Measurements from ENCODE around the gene OXCT1. TPM values are rescaled to one million over a fixed set of nuclear protein-coding genes. Genes with fewer than 3 reads are reported as not detected.

The OXCT1 gene
- total and polyA plus RNA-seq, 9 of the 15 experiments (the other 6 are each of a cell fraction or from before 2014, with no cell fraction given) = 24.7 to 61.2 (median 41.9) TPM

DNA sequence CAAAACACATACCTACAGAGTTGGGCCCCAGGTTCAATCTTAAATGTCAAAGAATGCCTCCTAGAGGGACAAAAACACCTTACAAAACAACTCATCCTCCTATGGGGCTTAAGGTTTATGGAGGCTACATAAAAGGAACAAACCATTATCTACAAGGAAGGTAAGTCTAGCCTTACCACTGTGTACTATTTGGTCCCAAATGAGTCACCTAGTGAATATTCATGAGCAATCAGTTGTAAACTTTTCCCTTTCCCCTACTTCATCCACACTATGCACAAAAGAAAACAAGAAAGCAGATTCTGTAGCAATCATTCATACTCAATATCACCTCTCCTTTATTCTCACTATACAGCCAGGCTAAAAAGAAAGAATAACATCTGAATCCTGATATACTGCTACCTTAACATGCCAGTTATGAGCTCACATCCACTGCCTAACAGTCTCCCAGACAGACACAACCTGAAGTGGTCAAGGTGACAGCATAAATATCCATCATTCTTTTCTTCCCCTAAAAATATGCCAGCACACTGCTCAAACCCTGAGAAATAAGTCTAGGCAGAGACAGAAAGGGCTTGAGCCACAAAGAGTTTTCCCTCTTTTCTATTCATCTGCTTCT, 6.2 kb downstream of the OXCT1 start (continued):
- TF ChIP-seq KAT7 (CRISPR knock-in tag; IDR thresholded peaks at IDR 0.05; ENCODE audit: borderline replicate concordance) (no peak), NRF1 (conservative IDR thresholded peaks at IDR 0.05 in 1 of 2, IDR thresholded peaks at IDR 0.05 in 1 of 2) (no peak), JUND (IDR thresholded peaks at IDR 0.05; ENCODE audit: borderline replicate concordance, low read depth, low read length) (peak; percentile 44; the same call in 1 of the 2 replicates), JUND (tag; IDR thresholded peaks at IDR 0.05; ENCODE audit: borderline replicate concordance, low read depth, low read length) (no peak), ETS2 (tag; IDR thresholded peaks at IDR 0.05; ENCODE audit: borderline replicate concordance, poor library complexity, severe bottlenecking) (no peak), FOSL1 (tag; conservative IDR thresholded peaks at IDR 0.05) (0 out of 2 replicates have a peak, but pooled peaks have one; percentile 18), KAT2B (IDR thresholded peaks at IDR 0.05; ENCODE audit: low read depth, low read length) (no peak), ID3 (CRISPR knock-in tag; IDR thresholded peaks at IDR 0.05) (no peak), ID3 (tag; IDR thresholded peaks at IDR 0.05) (no peak)
- TF ChIP-seq, protein P1, sequence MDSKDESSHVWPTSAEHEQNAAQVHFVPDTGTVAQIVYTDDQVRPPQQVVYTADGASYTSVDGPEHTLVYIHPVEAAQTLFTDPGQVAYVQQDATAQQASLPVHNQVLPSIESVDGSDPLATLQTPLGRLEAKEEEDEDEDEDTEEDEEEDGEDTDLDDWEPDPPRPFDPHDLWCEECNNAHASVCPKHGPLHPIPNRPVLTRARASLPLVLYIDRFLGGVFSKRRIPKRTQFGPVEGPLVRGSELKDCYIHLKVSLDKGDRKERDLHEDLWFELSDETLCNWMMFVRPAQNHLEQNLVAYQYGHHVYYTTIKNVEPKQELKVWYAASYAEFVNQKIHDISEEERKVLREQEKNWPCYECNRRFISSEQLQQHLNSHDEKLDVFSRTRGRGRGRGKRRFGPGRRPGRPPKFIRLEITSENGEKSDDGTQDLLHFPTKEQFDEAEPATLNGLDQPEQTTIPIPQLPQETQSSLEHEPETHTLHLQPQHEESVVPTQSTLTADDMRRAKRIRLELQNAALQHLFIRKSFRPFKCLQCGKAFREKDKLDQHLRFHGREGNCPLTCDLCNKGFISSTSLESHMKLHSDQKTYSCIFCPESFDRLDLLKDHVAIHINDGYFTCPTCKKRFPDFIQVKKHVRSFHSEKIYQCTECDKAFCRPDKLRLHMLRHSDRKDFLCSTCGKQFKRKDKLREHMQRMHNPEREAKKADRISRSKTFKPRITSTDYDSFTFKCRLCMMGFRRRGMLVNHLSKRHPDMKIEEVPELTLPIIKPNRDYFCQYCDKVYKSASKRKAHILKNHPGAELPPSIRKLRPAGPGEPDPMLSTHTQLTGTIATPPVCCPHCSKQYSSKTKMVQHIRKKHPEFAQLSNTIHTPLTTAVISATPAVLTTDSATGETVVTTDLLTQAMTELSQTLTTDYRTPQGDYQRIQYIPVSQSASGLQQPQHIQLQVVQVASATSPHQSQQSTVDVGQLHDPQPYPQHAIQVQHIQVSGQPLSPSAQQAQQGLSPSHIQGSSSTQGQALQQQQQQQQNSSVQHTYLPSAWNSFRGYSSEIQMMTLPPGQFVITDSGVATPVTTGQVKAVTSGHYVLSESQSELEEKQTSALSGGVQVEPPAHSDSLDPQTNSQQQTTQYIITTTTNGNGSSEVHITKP (IDR thresholded peaks at IDR 0.05; ENCODE audit: partially characterized antibody) = peak; percentile 97
- TF ChIP-seq, protein P2, sequence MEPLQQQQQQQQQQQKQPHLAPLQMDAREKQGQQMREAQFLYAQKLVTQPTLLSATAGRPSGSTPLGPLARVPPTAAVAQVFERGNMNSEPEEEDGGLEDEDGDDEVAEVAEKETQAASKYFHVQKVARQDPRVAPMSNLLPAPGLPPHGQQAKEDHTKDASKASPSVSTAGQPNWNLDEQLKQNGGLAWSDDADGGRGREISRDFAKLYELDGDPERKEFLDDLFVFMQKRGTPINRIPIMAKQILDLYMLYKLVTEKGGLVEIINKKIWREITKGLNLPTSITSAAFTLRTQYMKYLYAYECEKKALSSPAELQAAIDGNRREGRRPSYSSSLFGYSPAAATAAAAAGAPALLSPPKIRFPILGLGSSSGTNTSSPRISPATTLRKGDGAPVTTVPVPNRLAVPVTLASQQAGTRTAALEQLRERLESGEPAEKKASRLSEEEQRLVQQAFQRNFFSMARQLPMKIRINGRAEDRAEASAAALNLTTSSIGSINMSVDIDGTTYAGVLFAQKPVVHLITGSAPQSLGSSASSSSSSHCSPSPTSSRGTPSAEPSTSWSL (CRISPR knock-in tag; IDR thresholded peaks at IDR 0.05; ENCODE audit: borderline replicate concordance) = no peak
- TF ChIP-seq, protein P3, sequence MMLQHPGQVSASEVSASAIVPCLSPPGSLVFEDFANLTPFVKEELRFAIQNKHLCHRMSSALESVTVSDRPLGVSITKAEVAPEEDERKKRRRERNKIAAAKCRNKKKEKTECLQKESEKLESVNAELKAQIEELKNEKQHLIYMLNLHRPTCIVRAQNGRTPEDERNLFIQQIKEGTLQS (IDR thresholded peaks at IDR 0.05) = peak; percentile 36; the same call in 1 of the 2 replicates
- TF ChIP-seq, protein P3 (CRISPR knock-in tag; conservative IDR thresholded peaks at IDR 0.05) = no peak

Measured in K562 (cell line).